Ishikawa (cell line): ENCODE results near the gene ASPG.

Experiments used
- CEBPB ChIP-seq: IDR thresholded peaks from 2 replicates; pipeline ENCODE4 v1.6.1; 2012
- CREB1 ChIP-seq: IDR thresholded peaks from 2 replicates; pipeline ENCODE4 v1.6.1; 2012; ENCODE audit warnings: low read depth
- EGR1 ChIP-seq: IDR thresholded peaks from 2 replicates; pipeline ENCODE4 v1.6.1; 2012
- EP300 ChIP-seq: IDR thresholded peaks from 2 replicates; pipeline ENCODE4 v1.6.1; 2012; ENCODE audit warnings: borderline replicate concordance
- FOXM1 ChIP-seq: IDR thresholded peaks from 2 replicates; pipeline ENCODE4 v1.6.1; 2012; ENCODE audit warnings: low read depth, borderline replicate concordance
- NFIC ChIP-seq: IDR thresholded peaks from 2 replicates; pipeline ENCODE4 v1.6.1; 2012
- RAD21 ChIP-seq: IDR thresholded peaks from 2 replicates; pipeline ENCODE4 v1.6.1; 2012; ENCODE audit warnings: low read depth
- TAF1 ChIP-seq: IDR thresholded peaks from 2 replicates; pipeline ENCODE4 v1.6.1; 2012; ENCODE audit warnings: low read depth, mild to moderate bottlenecking
- TCF12 ChIP-seq: IDR thresholded peaks from 2 replicates; pipeline ENCODE4 v1.6.1; 2012; ENCODE audit warnings: low read depth
- TEAD4 ChIP-seq: IDR thresholded peaks from 2 replicates; pipeline ENCODE4 v1.6.1; 2012
- YY1 ChIP-seq: IDR thresholded peaks from 2 replicates; pipeline ENCODE4 v1.6.1; 2012; ENCODE audit warnings: low read depth
- ZBTB7A ChIP-seq: IDR thresholded peaks from 2 replicates; pipeline ENCODE4 v1.6.1; 2012; ENCODE audit warnings: low read depth
- TF ChIP-seq, protein P1 (sequence below): IDR thresholded peaks from 2 replicates; pipeline ENCODE4 v1.6.1; 2012; ENCODE audit warnings: low read depth, mild to moderate bottlenecking
- TF ChIP-seq, protein P2 (sequence below): IDR thresholded peaks from 2 replicates; pipeline ENCODE4 v1.6.1; 2012
- TF ChIP-seq, protein P3 (sequence below): IDR thresholded peaks from 2 replicates; pipeline ENCODE4 v1.6.1; 2012

Gene ASPG

DNA sequence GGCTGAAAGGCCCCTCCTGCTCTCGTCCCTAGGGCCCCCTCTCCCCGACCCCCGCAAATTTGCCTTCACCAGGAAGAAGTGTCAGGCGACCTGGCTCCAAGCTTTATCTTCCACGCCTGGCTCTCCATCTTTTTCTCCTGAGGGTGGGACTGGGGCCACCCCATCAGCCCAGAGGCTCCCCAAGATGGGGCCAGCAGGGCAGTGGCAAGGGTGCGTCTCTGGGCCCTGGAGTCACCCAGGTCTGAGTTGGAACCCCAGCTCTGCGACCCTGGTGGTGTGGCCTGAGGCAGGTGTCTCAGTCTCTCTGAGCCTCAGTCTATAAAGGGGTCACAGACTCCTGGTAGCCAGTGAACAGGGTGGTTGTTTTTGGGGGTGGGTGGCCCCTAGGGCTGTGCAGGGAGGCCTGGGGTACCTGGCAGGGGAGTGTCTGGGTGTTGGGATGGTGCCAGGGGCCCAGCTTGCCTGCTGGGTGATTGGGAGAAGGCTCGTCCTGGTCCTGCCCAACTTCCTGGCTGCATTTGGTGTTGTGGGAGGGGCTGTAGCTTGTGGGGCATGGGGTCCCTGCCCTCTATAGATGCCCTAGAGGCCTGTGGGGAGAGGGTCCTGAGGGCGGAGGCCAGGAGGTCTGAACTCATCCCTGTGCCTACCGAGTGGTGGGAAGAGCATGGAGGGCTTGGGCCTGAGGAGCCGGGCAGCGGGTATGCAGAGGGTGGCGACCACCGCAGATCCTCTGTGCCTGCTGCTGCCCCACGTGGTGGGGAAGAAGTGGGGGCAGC is 60.5 kb downstream of the ASPG start:
- TF ChIP-seq ZBTB7A (no peak), RAD21 (no peak), TCF12 (no peak), CEBPB (no peak), CREB1 (no peak), EGR1 (no peak), EP300 (no peak), FOXM1 (no peak), TAF1 (no peak), YY1 (no peak), NFIC (no peak), TEAD4 (no peak)
- TF ChIP-seq, protein P1, sequence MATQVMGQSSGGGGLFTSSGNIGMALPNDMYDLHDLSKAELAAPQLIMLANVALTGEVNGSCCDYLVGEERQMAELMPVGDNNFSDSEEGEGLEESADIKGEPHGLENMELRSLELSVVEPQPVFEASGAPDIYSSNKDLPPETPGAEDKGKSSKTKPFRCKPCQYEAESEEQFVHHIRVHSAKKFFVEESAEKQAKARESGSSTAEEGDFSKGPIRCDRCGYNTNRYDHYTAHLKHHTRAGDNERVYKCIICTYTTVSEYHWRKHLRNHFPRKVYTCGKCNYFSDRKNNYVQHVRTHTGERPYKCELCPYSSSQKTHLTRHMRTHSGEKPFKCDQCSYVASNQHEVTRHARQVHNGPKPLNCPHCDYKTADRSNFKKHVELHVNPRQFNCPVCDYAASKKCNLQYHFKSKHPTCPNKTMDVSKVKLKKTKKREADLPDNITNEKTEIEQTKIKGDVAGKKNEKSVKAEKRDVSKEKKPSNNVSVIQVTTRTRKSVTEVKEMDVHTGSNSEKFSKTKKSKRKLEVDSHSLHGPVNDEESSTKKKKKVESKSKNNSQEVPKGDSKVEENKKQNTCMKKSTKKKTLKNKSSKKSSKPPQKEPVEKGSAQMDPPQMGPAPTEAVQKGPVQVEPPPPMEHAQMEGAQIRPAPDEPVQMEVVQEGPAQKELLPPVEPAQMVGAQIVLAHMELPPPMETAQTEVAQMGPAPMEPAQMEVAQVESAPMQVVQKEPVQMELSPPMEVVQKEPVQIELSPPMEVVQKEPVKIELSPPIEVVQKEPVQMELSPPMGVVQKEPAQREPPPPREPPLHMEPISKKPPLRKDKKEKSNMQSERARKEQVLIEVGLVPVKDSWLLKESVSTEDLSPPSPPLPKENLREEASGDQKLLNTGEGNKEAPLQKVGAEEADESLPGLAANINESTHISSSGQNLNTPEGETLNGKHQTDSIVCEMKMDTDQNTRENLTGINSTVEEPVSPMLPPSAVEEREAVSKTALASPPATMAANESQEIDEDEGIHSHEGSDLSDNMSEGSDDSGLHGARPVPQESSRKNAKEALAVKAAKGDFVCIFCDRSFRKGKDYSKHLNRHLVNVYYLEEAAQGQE, result no peak
- TF ChIP-seq, protein P2, sequence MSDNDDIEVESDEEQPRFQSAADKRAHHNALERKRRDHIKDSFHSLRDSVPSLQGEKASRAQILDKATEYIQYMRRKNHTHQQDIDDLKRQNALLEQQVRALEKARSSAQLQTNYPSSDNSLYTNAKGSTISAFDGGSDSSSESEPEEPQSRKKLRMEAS, result no peak
- TF ChIP-seq, protein P3, sequence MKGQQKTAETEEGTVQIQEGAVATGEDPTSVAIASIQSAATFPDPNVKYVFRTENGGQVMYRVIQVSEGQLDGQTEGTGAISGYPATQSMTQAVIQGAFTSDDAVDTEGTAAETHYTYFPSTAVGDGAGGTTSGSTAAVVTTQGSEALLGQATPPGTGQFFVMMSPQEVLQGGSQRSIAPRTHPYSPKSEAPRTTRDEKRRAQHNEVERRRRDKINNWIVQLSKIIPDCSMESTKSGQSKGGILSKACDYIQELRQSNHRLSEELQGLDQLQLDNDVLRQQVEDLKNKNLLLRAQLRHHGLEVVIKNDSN, result no peak

DNA sequence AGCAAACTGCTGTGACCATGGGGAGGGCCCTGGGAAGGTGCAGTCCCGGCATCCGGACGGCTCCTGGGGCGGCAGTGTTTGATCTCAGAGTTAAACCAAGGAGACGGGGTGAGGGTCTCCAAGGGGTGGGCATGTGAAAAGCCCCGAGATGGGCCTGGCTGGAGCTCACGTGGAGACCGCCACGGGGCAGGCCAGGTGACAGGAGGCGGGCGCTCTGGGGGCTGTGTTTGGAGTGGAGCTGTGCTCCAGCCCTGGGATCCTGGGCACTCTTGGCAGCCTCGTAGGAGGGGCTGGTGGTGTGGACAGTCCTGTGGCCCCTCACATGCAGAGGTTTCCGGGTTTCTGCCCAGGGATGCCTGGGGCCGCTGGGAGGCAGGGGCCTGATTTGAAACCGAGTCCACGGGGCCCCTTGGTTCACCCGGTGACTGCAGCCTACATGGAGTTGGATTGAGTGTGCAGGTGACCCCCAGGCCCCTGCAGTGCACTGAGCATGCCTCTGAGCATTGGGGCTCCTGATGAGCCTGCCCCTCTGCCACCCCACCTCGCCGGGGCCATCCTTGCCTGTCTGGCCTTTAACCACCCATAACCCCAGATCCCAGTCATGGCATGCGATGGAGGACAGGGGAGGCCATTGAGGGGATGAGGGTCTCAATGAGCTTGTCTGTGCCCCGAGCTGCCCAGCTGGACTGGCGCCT is 61.3 kb downstream of the ASPG start:
- no peak for TF ChIP-seq EGR1
- TF ChIP-seq, protein P3, result no peak
- no peak for TF ChIP-seq TCF12
- TF ChIP-seq YY1, result no peak
- no peak for TF ChIP-seq CREB1
- TF ChIP-seq TAF1, result no peak
- no peak for TF ChIP-seq CEBPB
- no peak for TF ChIP-seq RAD21
- no peak for TF ChIP-seq TEAD4
- TF ChIP-seq, protein P1, result no peak
- TF ChIP-seq EP300, result no peak
- no peak for TF ChIP-seq ZBTB7A
- TF ChIP-seq FOXM1, result no peak

DNA sequence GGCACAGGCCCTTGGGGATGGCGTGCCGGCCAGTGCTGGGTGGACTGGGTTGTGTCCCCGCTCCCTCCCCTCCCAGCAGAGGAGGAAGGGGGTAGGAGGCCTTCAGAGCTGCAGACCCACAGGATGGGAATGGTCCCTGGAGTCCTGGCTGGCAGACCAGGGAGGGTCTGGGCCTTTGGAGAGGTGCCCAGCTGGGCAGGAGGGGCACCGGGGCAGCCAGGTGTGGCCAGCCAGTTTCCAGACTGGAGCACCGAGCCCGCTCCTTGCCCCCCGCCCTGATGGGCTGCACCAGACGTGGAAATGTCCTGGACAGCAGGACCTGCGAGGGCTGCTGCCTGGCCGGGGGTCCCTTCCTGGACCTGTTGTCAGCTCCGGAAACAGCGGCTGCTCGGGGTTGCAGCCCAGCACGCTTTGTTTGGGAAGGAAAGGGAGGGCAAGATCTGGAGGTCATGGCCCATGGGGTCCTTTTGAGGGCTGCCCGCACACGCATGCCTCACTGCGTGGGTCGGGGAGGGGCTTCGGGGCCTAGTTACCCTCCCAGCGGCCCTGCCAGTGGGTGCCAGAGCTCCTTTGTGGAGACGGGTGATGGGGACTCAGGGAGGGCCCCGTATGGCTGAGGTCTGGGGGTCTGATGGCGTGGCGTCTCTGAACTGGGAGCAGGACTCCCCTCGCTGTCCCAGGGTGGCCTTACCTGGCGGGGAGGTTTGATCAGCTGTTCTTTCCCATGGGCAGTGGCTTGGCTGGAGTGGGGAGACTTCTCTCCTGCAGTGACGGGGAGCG is 62.0 kb downstream of the ASPG start:
- no peak for TF ChIP-seq EP300
- no peak for TF ChIP-seq RAD21
- TF ChIP-seq EGR1, result no peak
- TF ChIP-seq, protein P2, result no peak
- TF ChIP-seq, protein P1, result no peak
- no peak for TF ChIP-seq ZBTB7A
- no peak for TF ChIP-seq NFIC
- TF ChIP-seq TEAD4, result no peak
- no peak for TF ChIP-seq FOXM1
- no peak for TF ChIP-seq YY1
- no peak for TF ChIP-seq TCF12
- TF ChIP-seq, protein P3, result no peak
- no peak for TF ChIP-seq CEBPB
- no peak for TF ChIP-seq CREB1
- no peak for TF ChIP-seq TAF1
